LHCN-M2 (cell line): Measurements from ENCODE around the gene TRIM72. TPM values are rescaled to one million over a fixed set of nuclear protein-coding genes. Genes with fewer than 3 reads are reported as not detected.
A peak's percentile ranks its signal among the peaks of the same experiment; 100 is the strongest.
"Not testable (repeated sequence)": the region's sequence is repeated elsewhere in the genome, so short reads cannot be mapped to it uniquely, and the experiment has no call there.

Experiments used
- DNase-seq: peaks from one replicate; pipeline ENCODE4 v3.0.0-alpha.2; 2012; ENCODE audit warnings: low read depth
- total RNA-seq: library from RNA; depleted of rRNA; stranded (reverse); fragments of >200 nt; gene quantifications from 2 replicates; pipeline ENCODE4 v1.2.3, GENCODE V29; 2014

The TRIM72 gene
- total RNA-seq, 1 experiment from 2014 or later: 56.5 TPM

DNA sequence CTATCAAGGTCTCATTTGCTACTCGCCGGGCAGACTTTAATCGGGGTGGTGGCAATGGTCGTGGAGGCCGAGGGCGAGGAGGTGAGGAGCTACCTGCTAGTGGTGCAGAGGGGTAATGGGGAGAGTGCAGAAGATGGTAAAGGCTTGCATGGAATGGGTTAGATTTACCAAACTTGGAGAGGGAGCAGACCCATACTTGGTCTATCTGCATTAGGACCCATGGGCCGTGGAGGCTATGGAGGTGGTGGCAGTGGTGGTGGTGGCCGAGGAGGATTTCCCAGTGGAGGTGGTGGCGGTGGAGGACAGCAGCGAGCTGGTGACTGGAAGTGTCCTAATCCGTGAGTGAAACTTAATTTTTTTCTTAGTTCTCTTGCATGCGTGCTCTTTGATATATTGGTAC, 23.9 kb upstream of the TRIM72 start:
- DNase-seq: no peak

DNA sequence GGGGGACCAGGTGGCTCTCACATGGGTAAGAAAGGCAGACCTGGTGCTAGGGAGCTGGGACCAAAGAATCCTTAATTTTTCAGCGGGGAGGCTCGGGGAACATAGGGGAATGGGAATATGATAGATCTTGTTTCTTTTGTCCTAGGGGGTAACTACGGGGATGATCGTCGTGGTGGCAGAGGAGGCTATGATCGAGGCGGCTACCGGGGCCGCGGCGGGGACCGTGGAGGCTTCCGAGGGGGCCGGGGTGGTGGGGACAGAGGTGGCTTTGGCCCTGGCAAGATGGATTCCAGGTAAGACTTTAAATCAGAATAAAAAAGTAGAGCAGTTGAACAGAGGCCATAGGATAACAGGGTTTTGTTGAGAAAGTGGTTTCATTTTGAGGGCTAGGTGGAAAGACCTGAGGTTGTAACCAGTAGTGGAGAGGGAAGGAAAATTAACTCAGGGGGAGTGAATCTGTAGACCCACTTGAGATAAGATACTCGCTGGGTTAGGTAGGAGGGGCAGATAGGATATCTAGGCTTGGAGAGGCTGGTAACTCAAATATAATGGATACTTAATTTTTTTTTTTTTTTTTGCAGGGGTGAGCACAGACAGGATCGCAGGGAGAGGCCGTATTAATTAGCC, 23.0 kb upstream of the TRIM72 start:
- DNase-seq: no peak

DNA sequence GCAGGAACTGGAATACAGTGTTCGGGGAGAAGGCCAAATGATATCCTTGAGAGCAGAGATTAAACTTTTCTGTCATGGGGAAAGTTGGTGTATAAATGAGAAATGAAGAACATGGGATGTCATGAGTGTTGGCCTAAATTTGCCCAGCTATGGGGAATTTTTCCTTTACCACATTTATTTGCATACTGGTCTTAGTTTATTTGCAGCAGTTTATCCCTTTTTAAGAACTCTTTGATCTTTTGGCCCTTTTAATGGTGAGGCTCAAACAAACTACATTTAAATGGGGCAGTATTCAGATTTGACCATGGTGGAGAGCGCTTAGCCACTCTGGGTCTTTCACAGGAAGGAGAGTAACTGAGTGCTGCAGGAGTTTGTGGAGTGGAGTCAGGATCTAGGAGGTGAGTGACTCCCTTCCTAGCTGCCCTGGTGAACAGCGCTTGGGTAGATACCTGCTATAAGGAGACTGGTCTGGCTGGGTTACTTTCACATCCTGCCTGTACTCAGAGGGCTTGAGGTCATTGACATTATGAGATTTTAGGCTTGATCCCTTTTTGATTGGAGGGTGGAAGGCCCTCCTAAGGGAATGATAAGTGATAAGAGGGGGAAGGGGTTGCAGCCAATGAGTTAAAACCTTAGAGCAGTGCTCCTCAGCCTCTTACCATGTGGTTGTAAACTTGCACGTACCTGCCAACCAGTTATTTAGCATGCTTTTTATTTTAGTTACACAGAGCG, 22.1 kb upstream of the TRIM72 start:
- DNase-seq: no peak

DNA sequence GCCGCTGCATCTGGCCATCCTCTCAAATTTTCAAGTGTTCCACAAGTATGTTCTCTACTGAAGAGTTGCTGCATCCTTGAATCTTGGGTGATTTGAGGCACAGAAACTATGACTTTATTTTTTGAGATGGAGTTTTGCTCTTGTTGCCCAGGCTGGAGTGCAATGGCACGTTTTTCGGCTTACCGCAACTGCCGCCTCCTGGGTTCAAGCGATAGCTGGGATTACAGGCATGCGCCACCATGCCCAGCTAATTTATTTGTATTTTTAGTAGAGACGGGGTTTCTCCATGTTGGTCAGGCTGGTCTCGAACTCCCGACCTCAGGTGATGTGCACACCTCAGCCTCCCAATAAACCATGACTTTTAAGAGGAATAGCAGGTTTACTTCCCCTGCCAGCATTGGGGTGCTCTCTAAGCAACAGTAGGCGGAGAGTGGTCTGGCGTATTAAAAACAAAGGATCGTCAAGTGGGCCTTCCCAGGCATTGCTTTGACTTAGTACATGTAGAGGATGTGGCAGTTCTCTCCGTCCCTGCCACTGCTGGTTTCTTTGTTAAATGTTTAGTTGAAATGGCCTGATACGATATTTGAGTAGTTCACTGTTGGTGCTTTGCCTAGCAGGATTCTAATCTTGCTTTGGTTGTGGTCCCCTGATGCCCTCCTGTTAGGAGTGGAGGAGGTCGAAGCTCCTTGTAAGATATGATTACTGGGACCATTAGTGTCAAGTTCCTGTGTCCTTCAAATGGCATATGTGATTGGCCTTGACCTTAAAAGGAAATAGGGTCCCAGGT, 20.9 kb upstream of the TRIM72 start:
- DNase-seq: no peak

DNA sequence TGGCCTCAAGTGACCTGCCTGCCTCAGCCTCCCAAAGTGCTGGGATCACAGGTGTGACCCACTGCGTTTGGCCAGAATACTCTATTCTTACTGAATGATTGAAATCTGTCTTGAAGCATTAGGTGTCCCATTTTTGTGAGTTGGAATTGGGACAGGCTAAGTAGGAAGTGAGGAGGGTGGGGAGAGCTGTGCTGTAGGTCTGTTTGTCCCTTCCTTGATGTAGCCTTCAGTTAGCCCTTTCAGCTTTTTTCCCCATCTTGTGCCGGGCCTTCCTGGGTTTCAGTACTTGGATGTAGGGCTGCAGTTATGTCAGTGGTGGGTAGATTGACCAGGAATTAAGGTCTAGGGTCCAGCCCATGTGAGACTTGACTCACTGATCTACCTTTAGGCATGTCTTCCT, 20.0 kb upstream of the TRIM72 start:
- no peak for DNase-seq

DNA sequence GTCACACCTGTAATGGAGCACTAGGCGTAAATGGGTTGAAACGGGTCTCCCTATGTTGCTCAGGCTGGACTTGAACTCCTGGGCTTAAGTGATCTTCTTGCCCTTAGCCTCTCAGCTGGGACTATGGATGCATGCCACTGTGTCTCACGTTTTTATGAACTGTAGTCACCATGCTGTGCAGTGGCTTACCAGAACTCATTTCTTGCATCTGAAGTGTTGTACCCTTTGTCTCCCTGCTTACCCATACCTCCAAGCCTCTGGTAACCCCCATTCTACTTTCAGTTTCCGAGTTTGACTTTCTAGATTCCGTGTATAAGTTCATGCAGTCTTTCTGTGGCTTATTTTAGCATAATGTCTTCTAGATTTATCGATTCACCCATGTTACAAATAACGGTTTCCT, 19.0 kb upstream of the TRIM72 start:
- DNase-seq: no peak

DNA sequence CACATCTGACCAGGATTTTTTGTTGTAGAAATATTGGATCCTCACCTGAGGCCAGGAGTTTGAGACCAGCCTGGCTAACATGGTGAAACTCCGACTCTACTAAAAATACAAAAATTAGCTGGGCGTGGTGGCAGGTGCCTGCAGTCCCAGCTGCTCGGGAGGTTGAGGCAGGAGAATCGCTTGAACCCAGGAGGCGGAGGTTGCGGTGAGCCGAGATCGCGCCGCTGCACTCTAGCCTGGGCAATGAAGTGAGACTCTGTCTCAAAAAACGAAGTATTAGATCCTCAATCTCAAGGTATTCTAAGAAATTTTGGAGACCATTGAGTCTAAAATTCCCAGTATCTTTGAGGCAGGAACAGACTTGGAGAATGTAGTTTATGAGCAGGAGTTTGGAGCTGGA, 18.1 kb upstream of the TRIM72 start:
- DNase-seq: not testable (repeated sequence)

DNA sequence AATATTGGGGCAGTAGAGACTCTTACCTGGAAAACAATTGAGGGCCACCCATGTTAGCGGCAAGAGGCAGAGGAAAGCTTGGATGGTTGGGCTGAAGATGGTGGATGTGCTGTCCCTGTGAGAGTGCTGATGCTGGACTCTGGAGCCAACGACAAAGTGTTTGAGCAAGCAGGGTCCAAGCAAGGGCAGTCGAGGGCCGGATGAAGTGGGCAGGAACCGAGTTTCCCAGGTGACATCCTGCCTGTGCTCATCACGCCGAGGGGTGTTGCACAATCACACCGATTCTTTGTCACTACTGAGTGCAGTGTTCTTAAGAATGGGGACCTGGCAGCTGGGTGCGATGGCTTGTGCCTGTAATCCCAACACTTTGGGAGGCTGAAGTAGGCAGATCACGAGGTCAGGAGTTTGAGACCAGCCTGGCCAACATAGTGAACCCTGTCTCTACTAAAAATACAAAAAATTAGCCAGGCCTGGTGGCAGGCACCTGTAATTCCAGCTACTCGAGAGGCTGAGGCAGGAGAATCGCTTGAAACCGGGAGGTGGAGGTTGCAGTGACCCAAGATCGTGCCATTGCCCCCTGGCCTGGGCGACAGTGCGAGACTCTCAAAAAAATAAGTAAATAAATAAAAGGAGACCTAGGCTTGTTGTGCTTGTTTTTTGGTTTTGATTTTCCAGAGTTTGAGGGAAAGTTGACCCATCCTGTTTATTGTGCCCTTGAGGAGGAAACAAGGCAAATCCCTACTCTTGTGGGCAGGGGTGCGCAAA, 17.4 kb upstream of the TRIM72 start:
- no peak for DNase-seq

DNA sequence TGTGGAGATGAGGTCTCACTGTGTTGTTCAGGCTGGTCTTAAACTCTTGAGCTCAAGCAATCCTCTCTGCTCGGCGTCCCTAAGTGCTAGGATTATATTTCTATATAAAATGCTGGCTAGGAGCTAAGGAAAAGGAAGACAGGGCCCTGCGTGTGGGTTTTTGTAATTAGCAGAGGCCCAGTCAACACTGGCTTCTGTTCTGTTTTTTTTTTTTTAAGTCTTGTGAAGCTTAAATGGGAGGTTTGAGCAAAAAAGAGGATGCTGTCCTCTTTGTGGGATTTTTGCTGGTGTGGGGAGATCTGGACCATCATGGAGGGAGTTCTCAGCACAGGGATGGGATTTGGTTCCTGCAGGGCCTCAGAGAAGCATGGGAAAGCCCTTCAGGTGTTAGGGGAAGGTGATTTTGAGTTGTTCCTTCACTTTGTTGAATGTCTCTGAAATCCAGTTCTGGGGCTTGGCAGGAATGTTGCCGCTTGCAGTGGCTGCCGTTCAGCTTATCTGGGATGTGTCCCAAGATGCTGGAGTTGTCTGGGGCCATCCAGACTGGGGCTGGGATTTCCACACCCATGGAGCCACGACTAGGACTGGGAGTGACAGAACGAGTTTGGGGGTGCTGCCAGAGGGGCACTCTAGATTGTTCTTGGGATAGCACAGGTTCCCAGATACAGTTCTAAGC, 15.6 kb upstream of the TRIM72 start:
- no peak for DNase-seq

DNA sequence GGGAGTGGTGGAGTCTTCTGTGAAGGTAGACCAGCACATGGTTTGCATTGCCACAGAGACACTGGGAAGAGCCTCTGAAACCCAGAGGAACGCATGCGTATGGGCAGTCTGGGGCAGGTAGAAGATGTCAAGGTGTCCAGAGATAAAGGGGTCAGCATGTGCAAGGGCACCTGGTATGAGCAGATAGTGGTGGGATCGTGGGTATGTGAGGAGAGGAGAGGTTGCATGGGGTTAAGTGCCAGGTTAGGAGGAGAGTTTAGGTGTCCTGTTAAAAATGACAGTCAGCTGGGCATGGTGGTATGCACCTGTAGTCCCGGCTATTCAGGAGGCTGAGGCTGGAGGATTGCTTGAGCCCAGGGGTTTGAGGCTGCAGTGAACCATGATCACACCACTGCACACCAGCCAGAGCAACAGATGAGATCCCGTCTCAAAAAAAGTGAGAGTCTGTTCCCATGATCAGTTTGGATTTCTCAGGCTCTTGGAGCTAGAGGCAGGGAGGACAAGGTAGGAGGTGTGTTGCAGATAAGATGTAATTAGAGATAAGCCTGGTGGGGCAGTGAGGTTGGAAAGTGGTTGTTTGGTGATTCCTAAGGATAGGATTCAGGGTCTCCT, 14.4 kb upstream of the TRIM72 start:
- no peak for DNase-seq

DNA sequence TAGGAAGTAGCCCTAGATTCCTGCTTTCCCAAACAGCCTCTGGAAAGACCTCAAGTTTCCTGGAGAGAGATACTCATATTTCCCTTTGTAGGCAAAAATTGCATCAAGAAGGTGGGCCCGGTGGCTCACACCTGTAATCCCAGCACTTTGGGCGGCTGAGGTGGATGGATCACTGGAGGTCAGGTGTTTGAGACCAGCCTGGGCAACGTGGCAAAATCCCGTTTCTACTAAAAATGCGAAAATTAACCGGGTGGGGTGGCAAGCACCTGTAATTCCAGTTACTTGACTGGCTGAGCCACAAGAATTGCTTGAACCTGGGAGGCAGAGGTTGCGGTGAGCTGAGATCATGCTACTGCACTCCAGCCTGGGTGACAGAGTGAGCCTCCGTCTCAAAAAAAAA, 13.8 kb upstream of the TRIM72 start:
- not testable (repeated sequence) for DNase-seq

DNA sequence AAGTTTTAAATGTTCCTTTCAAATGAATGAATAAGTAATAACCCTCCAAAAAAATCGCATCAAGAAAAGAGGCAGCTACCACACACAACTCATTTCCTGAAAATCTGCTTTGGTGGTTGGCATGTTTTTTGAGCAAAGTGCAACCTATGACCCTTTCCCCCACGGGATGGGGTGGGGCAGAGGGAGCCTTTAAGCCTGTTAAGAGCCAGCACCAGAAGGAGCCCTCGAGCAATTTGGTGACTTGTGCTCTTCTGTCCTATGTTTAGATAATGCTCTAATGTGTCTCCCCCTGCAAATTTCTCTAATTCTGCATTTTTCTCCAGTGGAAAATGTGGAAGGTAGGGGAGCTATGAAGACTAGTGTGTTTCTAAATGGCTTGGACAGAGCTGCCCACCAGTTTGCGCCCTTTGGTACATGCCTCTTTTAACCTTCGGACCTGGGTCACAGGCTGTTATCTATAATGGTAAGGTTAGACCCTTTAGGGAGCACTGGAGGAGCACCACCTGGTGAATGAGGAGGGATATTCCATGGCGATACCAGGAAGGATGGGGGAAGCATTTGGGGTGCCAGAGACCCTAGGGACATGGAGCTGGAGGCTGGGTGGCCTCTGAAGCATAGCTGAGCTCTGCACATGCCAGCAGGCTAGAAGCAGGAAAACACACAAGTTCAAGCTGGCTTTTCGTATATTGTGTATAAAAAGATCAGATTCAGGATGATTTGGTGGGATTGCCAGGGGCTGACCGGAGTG, 12.9 kb upstream of the TRIM72 start:
- peak; percentile 62 for DNase-seq

DNA sequence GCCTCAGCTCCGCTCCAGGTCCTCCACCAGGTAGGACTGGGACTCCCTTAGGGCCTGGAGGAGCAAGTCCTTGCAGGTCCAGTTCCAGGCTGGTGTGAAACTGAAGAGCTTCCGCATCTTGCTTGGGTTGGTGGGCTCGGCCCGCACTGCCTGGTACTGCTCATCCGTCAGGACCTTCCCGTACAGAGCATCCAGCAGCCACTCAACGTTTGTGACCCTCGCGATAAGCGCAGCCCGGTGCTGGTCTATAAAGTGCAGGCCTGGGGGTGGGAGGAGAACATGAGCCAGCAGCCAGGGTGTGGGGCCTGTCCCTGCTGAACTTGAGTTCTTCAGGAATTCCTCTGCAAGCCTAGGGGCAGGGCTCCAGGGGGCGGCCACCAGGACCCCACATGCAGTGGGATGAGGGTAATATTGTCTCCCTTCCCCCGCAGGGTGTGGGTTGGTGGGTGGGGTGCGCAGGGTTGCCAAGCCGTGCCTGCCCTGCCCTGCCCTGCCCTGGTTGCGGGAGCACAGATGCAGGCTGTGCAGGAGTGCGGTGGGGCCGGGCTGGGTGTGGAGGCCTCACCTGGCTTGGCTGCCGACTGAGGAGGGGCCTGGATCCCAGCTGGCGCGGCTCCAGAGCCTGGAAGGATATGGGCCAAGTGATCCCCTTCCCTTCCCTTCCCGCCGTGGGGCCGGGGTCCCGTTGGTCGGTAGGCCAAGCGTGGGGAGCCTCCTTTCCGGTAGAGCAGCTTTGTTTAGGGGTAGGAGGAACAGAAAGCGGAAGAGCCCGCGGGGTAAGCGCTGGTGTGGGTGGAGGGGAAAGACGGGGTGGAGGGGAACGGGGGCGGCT, 12.1 kb upstream of the TRIM72 start:
- no peak for DNase-seq

DNA sequence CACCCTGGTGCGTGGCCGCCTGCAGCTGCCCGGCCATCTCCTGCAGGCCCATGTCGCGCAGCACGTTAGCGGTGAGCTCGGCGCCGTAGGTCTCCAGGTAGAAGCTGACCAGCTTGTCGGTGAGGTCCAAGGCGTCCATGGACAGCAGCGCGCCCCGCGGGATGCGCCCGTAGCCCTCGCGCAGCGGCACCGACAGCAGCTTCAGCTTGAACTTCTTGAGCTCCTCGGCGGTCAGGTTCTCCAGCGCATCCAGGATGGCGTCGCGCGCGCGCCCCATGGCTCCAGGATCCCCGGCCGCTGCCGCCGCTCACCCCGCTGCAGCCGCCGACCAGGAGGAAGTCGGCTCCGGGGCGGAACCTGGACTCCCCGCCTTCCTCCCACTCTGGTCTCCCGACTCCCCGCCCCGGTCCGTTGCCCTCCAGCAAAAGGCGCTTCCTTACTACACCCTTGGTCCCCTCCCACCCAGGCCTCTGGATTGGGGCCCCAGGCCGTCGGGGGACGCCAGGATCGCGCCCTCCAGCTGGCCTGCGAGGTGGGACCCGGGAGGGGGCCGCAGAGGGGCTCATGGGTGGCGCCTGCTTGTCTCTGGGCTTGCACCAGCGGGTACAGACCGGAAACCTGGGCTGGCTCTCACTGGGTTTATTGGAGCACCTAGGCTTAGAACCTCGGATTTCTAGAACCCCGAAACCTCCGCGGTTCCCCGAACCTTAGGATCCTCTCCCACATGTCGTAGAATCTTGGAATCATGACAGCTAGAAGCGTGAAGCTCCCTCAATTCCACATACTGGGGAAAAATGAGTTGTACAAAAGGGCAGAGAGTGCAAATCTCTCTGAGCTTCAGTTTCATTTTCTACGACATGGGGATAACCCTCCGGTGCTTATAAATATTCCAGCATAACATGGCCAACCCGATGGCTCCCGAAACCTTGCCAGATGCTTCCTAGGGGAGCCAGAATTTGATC, 11.2 kb upstream of the TRIM72 start, which contains the start of gene PYCARD:
TSS of gene PYCARD (minus strand) at position 347 of the 962 bp plus-strand sequence. CDS start at position 277, 70 bp downstream.
- DNase-seq: peak; percentile 23

DNA sequence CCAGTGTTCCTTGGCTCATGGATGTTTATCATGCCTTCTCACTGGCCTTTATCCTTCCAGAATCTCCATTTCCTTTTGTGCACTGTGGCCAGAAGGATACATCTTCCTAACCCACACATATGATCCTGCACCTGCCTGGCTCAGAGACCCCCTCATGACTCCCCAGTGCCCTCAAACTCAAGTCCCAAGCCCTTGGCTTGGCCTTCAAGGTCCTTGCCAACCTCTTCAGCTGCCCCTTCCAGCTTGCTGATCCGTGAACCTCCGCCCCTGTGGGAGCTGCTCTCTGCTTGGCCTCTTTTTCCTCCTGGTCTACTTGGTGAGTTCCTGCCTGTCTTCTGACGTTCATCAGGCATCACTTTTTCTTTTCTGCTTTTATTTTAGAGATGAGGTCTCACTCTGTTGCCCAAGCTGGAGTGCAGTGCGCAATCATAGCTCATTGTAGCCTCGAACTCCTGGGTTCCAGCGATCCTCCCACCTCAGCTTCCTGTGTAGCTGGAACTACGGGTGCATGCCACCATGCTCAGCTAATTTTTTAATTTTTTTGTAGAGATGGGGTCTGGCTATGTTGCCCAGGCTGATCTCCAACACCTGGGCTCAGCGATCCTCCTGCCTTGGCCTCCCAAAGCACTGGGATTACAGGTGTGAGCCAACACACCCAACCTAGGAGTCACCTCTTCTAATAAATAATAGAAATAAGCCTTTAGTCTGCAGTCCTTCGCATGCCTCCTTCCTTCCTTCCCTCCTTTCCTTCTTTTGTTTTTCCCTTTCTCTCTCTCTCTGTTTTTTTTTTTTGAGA, 8.8 kb upstream of the TRIM72 start:
- no peak for DNase-seq

DNA sequence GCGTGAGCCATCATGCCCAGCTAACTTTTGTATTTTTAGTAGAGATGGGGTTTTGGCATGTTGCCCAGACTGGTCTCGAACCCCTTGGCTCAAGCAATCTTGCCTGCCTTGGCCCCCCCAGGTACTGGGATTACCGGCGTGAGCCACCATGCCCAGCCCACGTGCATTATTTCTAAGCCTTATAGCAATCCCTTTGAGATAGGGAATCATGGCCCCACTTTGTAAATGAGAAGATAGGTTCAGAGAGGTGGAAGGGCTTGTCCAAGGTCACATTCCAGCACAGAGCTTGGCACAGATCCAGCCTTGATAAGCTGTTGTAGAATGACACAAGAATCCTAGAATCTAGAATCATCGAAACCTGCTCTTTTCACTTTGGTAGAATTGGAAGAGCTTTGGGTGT, 7.1 kb upstream of the TRIM72 start:
- no peak for DNase-seq

DNA sequence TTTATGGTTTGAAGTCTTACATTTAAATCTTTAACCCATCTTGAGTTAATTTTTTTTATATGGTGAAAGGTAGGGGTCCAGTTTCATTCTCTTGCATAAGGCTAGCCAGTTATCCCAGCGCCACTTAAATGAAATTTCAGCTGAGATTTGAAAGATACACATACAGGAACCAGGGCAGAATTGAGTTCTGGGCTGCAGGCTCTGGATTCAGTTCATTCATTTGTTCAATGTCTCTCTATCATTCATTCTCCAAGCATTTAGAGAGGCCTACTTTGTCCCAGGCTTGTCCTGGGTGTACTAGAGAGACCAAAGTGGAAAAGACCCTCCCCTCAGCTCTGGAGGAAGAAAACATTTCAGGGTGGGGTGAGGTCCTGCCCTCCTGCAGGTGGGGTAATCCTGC, 577 bp upstream of the TRIM72 start:
- no peak for DNase-seq
